Vagina (tissue), 2 donors: ENCODE results near the gene PRKAR1B.

ENCODE experiments used
- CTCF ChIP-seq, 3 experiments: fragments of 450-650 bp in 2 of 3; fragments of 200-600 bp in 1 of 3; sonication (generic) in 1 of 3; IDR thresholded peaks; one replicate each; pipeline ENCODE4 v1.5.1; 2017 to 2019; ENCODE audit warnings: antibody characterized with exemption in 3 of 3, mild to moderate bottlenecking in 2 of 3, moderate library complexity in 2 of 3
- POLR2A ChIP-seq, 2 donors: fragments of 450-650 bp; IDR thresholded peaks; one replicate each; pipeline ENCODE4 v1.6.1; 2017; ENCODE audit warnings: antibody characterized with exemption in 2 of 2, mild to moderate bottlenecking in 2 of 2, moderate library complexity in 2 of 2

GRCh38 chr7:518630-519483 is 208.2 kb downstream of the PRKAR1B start:
- TF ChIP-seq POLR2A (IDR thresholded peaks at IDR 0.05) (peak in 1 of 2 donors; percentile 6), CTCF (IDR thresholded peaks at IDR 0.05) (no peak)
